Glomerular visceral epithelial cell (primary cell): ENCODE measurements around the gene EDEM1.

Source experiments
- DNase-seq: peaks from one replicate; pipeline ENCODE4 v3.0.0-alpha.2; 2016; ENCODE audit errors: extremely low spot score

EDEM1 gene

GRCh38 chr3:5198986-5199731 is 11.7 kb downstream of the EDEM1 start:
- no peak for DNase-seq

GRCh38 chr3:5201536-5201935 is 14.0 kb downstream of the EDEM1 start:
- no peak for DNase-seq

DNA sequence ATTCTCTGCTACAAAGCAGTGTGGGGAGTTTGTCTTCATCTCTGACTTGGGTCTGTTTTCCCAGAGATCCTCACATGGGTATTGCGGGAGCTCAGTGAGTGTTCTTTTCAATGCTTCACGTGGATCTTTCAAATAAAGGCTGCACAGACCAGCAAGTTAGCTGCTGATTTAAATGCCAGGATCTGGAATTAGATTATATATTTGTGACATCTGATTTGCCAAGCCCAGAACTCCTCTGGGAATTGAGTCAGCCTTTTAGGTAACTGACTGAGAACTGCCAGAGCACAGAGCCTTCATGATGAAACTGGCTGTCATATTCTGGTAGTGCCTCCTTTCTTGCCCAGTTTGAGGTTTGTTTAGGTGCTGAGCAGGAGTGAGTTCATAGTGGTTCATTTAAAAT is 14.7 kb downstream of the EDEM1 start:
- no peak for DNase-seq

DNA sequence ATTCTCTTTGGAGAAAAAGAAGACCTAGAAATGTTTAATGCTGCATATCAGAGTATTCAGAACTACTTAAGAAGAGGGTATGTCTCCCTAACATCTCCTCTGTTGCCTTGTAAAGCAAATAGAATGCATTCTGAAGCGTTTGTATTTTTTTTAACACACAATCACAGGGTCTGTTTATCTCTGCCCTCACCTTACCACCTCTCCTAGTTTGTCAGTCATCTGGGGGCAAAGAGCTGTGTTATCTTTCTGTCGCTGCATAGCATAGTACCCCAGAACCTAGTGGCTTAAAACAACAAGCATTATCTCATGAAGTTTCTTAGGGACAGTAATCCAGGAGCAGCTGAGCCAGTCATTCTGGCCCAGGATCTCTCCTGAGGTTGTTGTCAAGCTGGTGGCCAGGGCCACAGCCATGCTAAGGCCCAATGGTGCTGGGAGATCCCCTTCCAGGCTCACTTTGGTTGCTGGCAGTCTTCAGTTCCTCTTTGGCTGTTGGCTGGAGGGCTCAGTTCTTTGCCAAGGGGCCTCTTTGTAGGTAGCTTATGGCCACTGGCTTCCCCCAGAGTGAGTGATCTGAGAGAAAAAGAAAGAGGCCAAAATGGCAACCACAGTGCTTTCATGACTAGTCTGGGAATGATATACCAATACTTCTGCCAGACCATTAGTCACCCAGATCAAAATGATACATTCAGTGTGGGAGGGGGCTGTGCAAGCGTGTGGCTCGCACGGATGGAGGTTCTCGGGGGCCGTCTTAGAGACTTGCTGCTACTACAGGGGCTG is 17.8 kb downstream of the EDEM1 start:
- no peak for DNase-seq

- no peak for DNase-seq
These were observed 23.4 kb downstream of the EDEM1 start for GRCh38 chr3:5210926-5211325.

GRCh38 chr3:5212628-5213573 is 25.4 kb downstream of the EDEM1 start:
- no peak for DNase-seq

DNA sequence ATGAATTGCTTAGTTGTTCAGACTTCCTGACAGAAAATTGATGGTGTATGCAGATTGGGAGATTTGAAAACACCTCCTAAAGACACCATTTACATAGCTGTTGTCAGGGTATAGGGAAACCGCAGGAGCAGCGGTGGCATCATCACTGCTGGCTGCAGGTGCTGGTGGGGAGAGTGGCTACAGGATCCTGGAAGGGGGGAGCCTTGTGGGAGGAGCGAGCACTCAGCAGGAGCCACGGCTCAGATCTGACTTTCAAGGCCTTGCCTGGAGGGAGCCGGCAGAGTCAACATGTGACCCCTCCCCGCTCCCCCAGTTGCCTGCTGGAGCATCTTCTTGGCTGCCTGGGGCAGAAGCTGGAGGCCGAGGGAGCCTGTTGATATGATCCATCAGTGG is 26.1 kb downstream of the EDEM1 start:
- no peak for DNase-seq

GRCh38 chr3:5214352-5214751 is 26.8 kb downstream of the EDEM1 start:
- no peak for DNase-seq

GRCh38 chr3:5217824-5218595 is 30.5 kb downstream of the EDEM1 start:
- no peak for DNase-seq

DNA sequence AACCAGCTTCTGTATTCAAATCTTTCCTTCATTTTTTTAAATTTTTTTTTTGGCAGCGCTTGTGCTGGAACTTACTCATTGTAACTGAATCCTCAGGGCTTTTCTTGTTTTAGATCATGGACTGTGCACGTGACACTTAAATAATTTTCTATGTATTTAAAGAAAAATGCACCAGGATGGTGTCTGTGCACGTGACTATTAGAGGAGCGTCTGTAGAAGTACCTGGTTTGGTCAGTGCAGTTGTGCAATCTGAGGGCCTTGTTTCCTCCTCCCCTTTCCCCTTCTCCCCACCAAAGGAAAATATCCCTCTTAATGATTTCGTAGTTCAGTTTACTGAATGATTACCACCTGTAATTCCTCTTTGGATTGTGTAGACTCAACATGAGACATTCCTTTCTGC is 31.3 kb downstream of the EDEM1 start:
- DNase-seq: no peak

GRCh38 chr3:5219216-5219615 is 31.7 kb downstream of the EDEM1 start:
- no peak for DNase-seq

DNA sequence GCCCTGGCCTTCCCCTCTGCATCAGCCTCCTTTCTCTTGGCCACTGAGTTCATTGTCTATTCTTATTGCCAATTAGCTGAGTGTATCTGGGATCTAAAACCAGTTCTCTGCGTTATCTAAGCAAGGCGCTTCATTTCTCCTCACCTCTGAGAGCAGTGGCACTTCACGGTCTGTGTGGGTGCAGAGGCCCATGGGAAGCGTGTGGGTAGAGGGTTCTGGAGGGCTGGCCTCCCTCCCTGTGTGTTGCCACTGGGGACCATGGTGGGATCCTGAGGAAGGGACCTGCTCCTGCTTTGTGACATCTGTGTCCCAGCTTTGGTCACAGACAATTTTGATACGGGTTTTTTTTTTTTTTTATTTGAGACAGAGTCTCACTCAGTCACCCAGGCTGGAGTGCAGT is 32.7 kb downstream of the EDEM1 start:
- DNase-seq: no peak

DNA sequence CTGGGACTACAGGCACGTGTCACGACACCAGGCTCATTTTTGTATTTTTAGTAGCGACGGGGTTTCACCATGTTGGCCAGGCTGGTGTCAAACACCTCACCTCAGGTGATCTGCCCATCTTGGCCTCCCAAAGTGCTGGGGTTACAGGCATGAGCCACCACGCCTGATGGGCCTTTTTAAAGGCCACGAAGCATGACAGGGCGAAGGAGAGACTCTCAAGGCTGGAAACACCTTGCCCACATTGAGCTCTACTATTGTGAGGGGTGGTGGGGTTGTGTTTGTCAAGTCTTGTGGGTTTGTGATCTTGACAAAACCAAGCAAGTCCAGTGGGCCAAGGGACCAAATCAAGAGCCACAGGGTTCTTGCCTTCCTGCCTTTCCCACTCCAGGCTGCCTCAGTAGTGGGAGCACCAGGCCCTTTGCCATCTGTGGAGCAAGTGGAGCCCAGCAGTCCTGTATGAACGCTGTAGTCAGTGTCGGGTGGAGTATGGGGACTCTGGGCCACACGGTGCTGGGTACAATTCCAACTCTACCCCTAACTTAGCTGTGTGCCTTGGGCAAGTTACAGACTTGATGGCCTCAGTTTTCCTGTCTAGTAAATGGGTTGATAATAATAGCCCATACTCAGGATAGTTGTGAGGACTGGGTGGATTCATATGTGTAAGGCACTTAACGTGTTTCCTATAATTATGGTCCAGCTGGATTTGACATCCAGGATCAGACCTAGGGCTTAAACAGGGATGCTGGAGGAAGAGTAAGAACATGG is 33.3 kb downstream of the EDEM1 start:
- DNase-seq: no peak

GRCh38 chr3:5221701-5222100 is 34.2 kb downstream of the EDEM1 start:
- DNase-seq: no peak

DNA sequence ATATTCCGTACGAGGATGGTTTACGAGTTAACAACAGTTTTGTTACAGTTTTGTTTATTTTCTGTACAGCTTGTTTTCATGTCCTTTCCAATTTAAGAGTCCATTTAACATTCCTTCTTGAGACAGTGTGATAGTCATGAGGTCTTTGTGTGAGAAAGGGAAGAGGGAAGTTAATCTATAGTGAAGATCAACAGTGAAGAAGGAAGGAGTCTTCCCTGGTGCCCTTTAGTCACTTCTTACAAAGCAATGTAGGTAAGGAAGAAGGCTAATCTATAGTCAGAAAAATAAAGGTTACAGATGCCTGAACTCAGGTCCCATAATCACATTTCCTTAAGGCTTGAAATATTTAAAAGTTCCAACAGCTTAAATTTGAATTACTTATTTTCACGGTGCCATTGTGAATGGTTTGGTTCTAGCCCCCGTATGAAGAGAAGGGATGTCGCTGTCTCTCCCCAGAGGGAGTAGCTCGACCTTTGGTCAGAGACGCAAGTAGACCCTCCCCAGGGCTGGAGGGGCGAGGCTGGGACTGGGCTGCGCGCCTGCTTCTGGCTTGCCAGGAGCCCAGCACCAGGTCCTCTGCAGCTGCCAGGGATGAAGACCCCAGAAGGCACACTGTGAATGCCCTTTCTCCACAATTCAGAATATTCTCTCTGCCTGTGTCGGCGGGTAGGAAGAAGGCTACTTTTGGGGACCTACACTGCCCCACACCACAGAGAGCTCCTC is 34.9 kb downstream of the EDEM1 start:
- DNase-seq: no peak

DNA sequence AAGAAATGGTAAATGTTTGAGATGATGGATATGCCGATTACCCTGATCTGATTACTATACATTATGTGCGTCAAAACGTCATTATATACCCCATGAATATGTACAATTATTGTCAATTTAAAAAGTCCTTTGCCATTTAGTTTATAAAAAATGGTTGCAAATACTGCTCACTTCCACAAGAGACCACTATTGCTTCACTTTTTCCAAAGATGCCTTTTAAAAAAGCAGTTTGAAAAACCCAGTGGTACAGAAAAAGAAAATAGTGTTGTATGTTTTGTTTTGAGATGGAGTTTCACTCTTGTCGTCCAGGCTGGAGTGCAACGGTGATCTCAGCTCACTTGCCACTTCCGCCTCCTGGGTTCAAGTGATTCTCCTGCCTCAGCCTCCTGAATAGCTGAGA is 39.3 kb downstream of the EDEM1 start:
- peak; percentile 7 for DNase-seq

- no peak for DNase-seq
These were observed 40.3 kb downstream of the EDEM1 start for GRCh38 chr3:5227812-5228211.

GRCh38 chr3:5229414-5229813 is 41.9 kb downstream of the EDEM1 start:
- DNase-seq: no peak

- no peak for DNase-seq
These were observed 43.6 kb downstream of the EDEM1 start for GRCh38 chr3:5231074-5231473.

DNA sequence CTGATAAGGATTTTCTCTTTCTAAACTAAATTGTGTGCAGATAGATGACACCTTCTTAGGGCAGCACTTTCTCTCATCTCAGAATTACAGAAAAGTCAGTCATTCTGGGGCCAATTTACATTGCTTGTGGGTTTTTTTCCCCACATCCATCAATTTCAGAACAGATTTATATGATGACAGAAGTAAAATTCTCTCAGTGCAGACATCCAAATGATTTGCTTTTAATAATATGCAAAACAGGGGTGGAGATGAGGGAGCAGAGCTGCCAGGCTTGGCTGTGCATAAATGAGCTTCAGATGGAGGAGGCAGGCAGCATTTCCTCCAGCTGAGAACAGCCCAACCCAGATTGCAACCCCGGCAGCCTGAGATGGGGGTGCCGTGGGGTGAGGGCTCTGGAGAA is 44.0 kb downstream of the EDEM1 start:
- no peak for DNase-seq
